ENCODE data around the gene TIMP1.

DNA sequence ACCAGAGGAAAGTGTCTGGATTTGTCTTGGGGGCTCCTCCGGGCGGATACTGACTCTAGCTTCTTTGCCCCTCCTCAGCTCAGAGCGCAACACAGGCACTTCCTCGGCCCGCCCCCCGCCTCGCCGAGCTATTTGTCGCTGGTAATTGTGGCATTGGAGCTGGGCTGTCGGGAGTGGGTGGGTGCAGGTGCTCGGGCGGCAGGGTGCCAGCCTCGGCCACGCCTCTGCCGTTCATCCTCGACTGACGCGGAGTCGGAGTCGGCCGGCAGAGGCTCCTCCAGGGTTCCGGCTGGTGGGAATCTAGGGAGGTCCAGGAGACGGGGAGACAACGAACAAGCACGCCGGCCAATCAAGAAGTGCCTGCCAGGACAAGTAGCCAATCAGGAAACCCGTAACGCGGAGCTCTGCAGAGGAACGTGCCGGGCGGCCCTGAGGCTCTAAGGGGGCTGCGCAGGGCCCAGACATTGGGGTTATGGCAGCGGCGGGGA, 41.3 kb downstream of the TIMP1 start:
- TF ChIP-seq EZH2 (IDR thresholded peaks at IDR 0.05; ENCODE audit: borderline replicate concordance) (no peak), CTCF (IDR thresholded peaks at IDR 0.05; ENCODE audit: poor library complexity) (no peak)

All from hepatocyte (in vitro differentiated cells).